Fibroblast of lung (primary cell): ENCODE measurements around the gene NDUFS3.

Experiments
- EZH2 ChIP-seq: IDR thresholded peaks from 2 replicates; pipeline ENCODE4 v1.5.1; 2012; ENCODE audit warnings: low read length, control low read depth, mild to moderate bottlenecking; ENCODE audit errors: missing control alignments
- TF ChIP-seq, protein P1 (sequence below), 2 donors: IDR thresholded peaks in 1 of 2; conservative IDR thresholded peaks in 1 of 2; 1 replicate in 1 of 2; 2 replicates in 1 of 2; pipeline ENCODE4 v1.5.1; 2011 to 2012; ENCODE audit warnings: low read length in 2 of 2, control low read depth in 1 of 2, inconsistent platforms in 1 of 2, low read depth in 1 of 2, mild to moderate bottlenecking in 1 of 2

DNA sequence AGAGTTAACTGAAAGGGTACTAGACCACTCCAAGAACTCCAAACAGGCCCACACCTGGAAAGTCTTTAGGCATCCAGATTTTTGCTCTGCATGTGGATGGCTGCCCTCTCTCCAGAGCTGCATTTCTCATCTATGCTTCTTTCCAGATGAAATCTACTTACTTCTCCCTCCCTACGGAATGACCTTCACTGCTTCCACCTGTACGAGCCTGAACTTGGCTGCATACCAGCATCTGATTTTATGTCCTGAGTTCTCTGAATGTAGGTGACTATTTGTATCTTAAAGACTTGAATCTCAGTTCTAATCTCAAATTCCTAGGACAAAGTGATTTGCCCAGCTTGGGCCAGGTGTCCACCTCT is 39.2 kb upstream of the NDUFS3 start:
- TF ChIP-seq, protein P1, sequence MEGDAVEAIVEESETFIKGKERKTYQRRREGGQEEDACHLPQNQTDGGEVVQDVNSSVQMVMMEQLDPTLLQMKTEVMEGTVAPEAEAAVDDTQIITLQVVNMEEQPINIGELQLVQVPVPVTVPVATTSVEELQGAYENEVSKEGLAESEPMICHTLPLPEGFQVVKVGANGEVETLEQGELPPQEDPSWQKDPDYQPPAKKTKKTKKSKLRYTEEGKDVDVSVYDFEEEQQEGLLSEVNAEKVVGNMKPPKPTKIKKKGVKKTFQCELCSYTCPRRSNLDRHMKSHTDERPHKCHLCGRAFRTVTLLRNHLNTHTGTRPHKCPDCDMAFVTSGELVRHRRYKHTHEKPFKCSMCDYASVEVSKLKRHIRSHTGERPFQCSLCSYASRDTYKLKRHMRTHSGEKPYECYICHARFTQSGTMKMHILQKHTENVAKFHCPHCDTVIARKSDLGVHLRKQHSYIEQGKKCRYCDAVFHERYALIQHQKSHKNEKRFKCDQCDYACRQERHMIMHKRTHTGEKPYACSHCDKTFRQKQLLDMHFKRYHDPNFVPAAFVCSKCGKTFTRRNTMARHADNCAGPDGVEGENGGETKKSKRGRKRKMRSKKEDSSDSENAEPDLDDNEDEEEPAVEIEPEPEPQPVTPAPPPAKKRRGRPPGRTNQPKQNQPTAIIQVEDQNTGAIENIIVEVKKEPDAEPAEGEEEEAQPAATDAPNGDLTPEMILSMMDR (conservative IDR thresholded peaks at IDR 0.05 in 1 of 2, IDR thresholded peaks at IDR 0.05 in 1 of 2; ENCODE audit: low read depth in 1 of 2, low read length in 2 of 2), result no peak
- no peak for TF ChIP-seq EZH2
